MG63 (cell line): ENCODE results near the gene KLHDC4. TPM values are rescaled to one million over a fixed set of nuclear protein-coding genes. Genes with fewer than 3 reads are reported as not detected.

Experiments used
- DNase-seq: peaks from one replicate; pipeline ENCODE4 v3.0.0-alpha.2; 2020
- H3K27me3 ChIP-seq: fragments of 250-450 bp; sonication (Bioruptor Pico); 2 replicates; pipeline ENCODE4 v1.5.1; 2020; ENCODE audit warnings: mild to moderate bottlenecking, moderate library complexity
- H3K36me3 ChIP-seq: fragments of 250-450 bp; sonication (Bioruptor Pico); 2 replicates; pipeline ENCODE4 v1.5.1; 2020; ENCODE audit warnings: mild to moderate bottlenecking, moderate library complexity
- H3K4me3 ChIP-seq: fragments of 250-450 bp; sonication (Bioruptor Pico); 2 replicates; pipeline ENCODE4 v1.5.1; 2020; ENCODE audit warnings: mild to moderate bottlenecking, moderate library complexity
- H3K9me3 ChIP-seq: fragments of 250-450 bp; sonication (Bioruptor Pico); 2 replicates; pipeline ENCODE4 v1.5.1; 2020; ENCODE audit warnings: mild to moderate bottlenecking, moderate library complexity
- total RNA-seq: library from RNA; depleted of rRNA; stranded (reverse); fragments of >200 nt; shearing (Covaris generic); gene quantifications from 2 replicates; pipeline ENCODE4 v1.2.3, GENCODE V29; 2014; ENCODE audit warnings: low replicate concordance

Gene KLHDC4
- total RNA-seq, 1 experiment from 2014 or later: 24.6 TPM

GRCh38 chr16:87764600-87765472 lies 950 bp downstream of the KLHDC4 start:
- DNase-seq: no peak
- Histone ChIP-seq H3K4me3 (peak overlapping the region; percentile 82), H3K27me3 (no peaks in the 10 kb centered on the region), H3K9me3 (no peaks in the 10 kb centered on the region), H3K36me3 (peaks cover 14% of the 10 kb centered on the region)

DNA sequence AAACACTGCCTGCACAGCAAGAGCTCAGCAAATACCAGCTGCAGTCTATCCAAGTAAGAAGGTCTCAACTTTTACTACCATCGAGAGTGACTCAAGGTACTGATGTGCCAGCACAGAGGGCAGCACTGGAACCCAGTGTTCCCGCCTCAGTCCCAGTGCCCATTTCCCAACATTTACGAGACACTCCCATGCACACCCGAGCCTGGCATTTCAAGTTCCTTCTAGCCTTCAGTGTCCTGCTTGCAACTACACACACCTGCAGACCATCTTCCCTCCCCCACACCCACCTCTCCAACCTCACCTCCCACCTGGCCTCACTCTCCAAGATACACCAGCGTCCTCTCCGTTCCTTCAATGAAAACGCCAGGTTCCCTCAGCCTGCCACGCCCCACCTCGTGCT lies 3.2 kb downstream of the KLHDC4 start:
- H3K4me3 ChIP-seq: no peak overlapping the region
- peaks cover 14% of the 10 kb centered on the region for H3K36me3 ChIP-seq
- no peaks in the 10 kb centered on the region for H3K9me3 ChIP-seq
- no peaks in the 10 kb centered on the region for H3K27me3 ChIP-seq
- no peak for DNase-seq

GRCh38 chr16:87762071-87762571 lies 3.7 kb downstream of the KLHDC4 start:
- Histone ChIP-seq H3K4me3 (no peak overlapping the region), H3K36me3 (peaks cover 19% of the 10 kb centered on the region), H3K27me3 (no peaks in the 10 kb centered on the region), H3K9me3 (no peaks in the 10 kb centered on the region)
- DNase-seq: no peak

- H3K27me3 ChIP-seq: no peaks in the 10 kb centered on the region
- H3K36me3 ChIP-seq: peaks cover 21% of the 10 kb centered on the region
- no peak overlapping the region for H3K4me3 ChIP-seq
- no peak for DNase-seq
- no peaks in the 10 kb centered on the region for H3K9me3 ChIP-seq
Measured at GRCh38 chr16:87761060-87761459, 4.7 kb downstream of the KLHDC4 start.

DNA sequence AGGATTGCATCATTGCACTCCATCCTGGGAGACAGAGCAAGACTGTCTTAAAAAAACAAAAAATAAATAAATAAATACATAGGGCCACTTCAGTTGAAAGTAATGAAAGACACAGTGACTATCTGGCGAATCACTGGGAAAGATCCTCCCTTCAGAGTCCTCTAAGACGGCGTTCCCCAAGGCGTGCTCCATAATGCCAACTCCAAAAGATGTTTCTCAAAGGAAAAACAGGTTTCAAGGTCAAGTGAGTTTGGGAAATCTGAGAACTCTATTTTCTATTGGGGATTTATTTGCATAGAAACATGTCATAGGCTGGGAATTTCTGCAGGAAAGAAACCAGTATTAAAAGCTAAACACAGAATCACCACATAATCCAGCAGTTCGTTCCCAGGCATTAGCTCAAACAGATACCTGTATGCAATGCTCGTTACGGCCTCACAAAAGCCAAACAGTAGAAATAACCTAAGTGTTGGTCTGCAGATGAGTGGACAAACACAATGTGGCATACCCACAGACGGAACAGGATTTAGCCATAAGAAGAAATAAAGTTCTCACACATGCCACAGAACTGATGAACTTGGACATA lies 7.9 kb downstream of the KLHDC4 start:
- DNase-seq: no peak
- peaks cover 11% of the 10 kb centered on the region for H3K36me3 ChIP-seq

GRCh38 chr16:87754535-87754934 lies 11.3 kb downstream of the KLHDC4 start:
- no peak overlapping the region for H3K4me3 ChIP-seq
- H3K36me3 ChIP-seq: peaks cover 7% of the 10 kb centered on the region
- no peaks in the 10 kb centered on the region for H3K27me3 ChIP-seq
- H3K9me3 ChIP-seq: no peaks in the 10 kb centered on the region
- no peak for DNase-seq

More for the DNA sequence above, 7.9 kb downstream of the KLHDC4 start:
- Histone ChIP-seq H3K27me3 (no peaks in the 10 kb centered on the region), H3K9me3 (no peaks in the 10 kb centered on the region), H3K4me3 (no peak overlapping the region)

GRCh38 chr16:87747626-87748414 lies 18.0 kb downstream of the KLHDC4 start:
- Histone ChIP-seq H3K4me3 (no peak overlapping the region), H3K9me3 (no peaks in the 10 kb centered on the region), H3K27me3 (no peaks in the 10 kb centered on the region), H3K36me3 (no peaks in the 10 kb centered on the region)
- no peak for DNase-seq

DNA sequence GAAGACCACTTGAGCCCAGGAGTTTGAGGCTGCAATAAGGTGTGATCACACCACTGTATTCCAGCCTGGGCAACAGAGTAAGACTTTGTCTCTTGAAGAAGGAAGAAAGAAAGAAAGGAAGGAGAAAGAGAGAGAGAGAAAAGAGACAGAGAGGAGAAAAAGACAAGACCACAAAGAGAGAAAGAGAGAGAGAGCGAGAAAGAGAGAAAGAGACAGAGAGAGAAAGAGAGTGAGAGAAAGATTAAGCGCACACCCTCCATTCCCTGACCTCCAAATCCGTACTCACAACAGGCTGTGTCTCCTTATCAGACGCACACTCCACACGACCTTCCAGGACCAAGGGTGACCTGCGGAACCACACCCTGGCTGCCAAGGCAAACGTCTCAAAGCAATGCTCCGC lies 19.6 kb downstream of the KLHDC4 start:
- no peaks in the 10 kb centered on the region for H3K36me3 ChIP-seq

GRCh38 chr16:87744750-87745514 lies 20.9 kb downstream of the KLHDC4 start:
- DNase-seq: peak; percentile 3
- Histone ChIP-seq H3K36me3 (peaks cover 4% of the 10 kb centered on the region), H3K27me3 (no peaks in the 10 kb centered on the region), H3K9me3 (no peaks in the 10 kb centered on the region), H3K4me3 (no peak overlapping the region)

More for the DNA sequence above, 19.6 kb downstream of the KLHDC4 start:
- no peaks in the 10 kb centered on the region for H3K27me3 ChIP-seq
- DNase-seq: no peak
- no peak overlapping the region for H3K4me3 ChIP-seq
- H3K9me3 ChIP-seq: no peaks in the 10 kb centered on the region

DNA sequence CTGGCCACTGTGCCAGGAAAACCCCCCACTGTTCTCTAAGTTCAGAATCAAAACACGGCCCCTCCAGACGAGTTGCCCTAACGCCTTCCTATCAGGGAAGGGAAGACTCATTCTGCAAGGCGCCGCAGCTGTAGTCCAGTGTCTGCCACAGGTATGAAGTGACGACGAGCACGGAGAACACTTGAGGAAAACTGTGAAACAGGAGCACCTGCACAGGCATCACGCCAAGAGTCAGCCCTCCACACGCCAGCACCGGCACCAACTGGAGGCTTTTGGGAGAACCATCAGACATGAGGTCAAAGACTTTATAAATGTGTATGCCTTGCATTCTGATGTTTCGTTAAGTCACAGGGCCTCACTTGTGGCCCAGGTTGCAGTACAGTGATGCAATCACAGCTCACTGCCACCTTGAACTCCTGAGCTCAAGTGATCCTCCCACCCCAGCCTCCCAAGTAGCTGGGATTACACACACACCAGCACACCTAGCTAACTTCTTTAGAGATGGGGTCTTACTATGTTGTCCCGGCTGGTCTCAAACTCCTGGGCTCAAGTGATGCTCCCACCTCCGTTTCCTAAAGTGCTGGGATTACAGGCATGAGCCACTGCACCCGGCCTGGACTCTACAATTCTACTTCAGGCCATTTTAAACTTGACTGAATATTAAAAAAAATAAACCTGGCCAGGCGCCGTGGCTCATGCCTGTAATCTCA lies 22.9 kb downstream of the KLHDC4 start:
- H3K27me3 ChIP-seq: no peaks in the 10 kb centered on the region
- H3K9me3 ChIP-seq: no peaks in the 10 kb centered on the region
- no peak overlapping the region for H3K4me3 ChIP-seq
- no peak for DNase-seq
- H3K36me3 ChIP-seq: peaks cover 4% of the 10 kb centered on the region

GRCh38 chr16:87741700-87742415 lies 23.9 kb downstream of the KLHDC4 start:
- Histone ChIP-seq H3K9me3 (no peaks in the 10 kb centered on the region), H3K36me3 (peaks cover 4% of the 10 kb centered on the region), H3K4me3 (no peak overlapping the region), H3K27me3 (no peaks in the 10 kb centered on the region)
- no peak for DNase-seq

- Histone ChIP-seq H3K4me3 (no peak overlapping the region), H3K27me3 (no peaks in the 10 kb centered on the region), H3K36me3 (peaks cover 4% of the 10 kb centered on the region), H3K9me3 (no peaks in the 10 kb centered on the region)
- peak; percentile 76 for DNase-seq
Measured at GRCh38 chr16:87740909-87741424, 24.8 kb downstream of the KLHDC4 start.

DNA sequence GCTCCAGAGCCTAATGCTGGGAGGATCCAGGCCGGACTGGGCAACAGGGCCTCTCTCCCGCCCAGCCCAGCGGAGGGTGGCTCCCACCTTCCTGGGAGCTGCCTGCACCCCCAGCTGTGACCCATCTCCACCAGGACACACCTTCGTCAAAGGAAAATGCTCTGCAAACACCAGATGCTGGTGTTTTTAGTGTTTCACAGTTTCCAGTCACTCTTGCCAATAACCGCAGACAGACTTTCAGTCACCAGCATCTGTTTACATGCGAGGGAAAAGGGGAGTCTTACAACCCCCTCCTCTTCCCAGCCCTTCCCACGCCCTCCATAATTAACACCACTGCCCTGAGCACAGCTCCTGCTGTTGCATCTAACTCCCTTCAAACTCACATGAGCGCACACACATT lies 25.3 kb downstream of the KLHDC4 start:
- DNase-seq: peak; percentile 11
- no peaks in the 10 kb centered on the region for H3K9me3 ChIP-seq

GRCh38 chr16:87739801-87740200 lies 26.0 kb downstream of the KLHDC4 start:
- DNase-seq: no peak
- H3K9me3 ChIP-seq: no peaks in the 10 kb centered on the region
- no peaks in the 10 kb centered on the region for H3K27me3 ChIP-seq
- no peak overlapping the region for H3K4me3 ChIP-seq
- H3K36me3 ChIP-seq: peaks cover 4% of the 10 kb centered on the region

More for the DNA sequence above, 25.3 kb downstream of the KLHDC4 start:
- Histone ChIP-seq H3K36me3 (peaks cover 4% of the 10 kb centered on the region), H3K4me3 (no peak overlapping the region), H3K27me3 (no peaks in the 10 kb centered on the region)

DNA sequence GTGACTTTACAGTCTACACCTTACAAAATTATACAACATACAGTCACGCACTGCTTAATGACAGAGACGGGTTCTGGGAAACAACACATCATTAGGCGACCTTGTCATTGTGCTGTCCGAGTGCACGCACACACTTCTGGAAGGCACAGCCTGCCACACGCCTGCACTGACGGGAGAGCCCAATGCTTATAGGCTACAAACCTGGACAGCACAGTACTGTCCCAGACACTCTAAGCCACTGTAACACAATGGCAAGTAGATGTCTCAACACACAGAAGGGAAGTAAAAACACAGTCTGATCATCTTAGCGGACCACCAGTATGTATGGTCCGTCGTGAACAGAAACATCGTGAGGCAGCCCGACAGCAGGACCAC lies 29.8 kb downstream of the KLHDC4 start:
- no peaks in the 10 kb centered on the region for H3K9me3 ChIP-seq
- peaks cover 4% of the 10 kb centered on the region for H3K36me3 ChIP-seq
- H3K4me3 ChIP-seq: no peak overlapping the region
- DNase-seq: no peak
- no peaks in the 10 kb centered on the region for H3K27me3 ChIP-seq
